Astrocyte of the spinal cord (primary cell): ENCODE measurements around the gene PDXDC1.
"Not testable (repeated sequence)": the region's sequence is repeated elsewhere in the genome, so short reads cannot be mapped to it uniquely, and the experiment has no call there.

Source experiments
- DNase-seq: peaks from one replicate; pipeline ENCODE4 v3.0.0; 2011; ENCODE audit warnings: low read depth, low spot score
- H3K4me3 ChIP-seq: 2 replicates; pipeline ENCODE4 v1.5.1; 2011; ENCODE audit warnings: low read depth, mild to moderate bottlenecking, low read length, moderate library complexity
- CTCF ChIP-seq: IDR thresholded peaks from 2 replicates; pipeline ENCODE4 v1.5.1; 2012; ENCODE audit warnings: low read depth, mild to moderate bottlenecking, low read length, inconsistent platforms
- in situ Hi-C: cut with HindIII; loops from 2 replicates; pipeline ENCODE4 v1.10.0; 2017; ENCODE audit warnings: low sequenced_read_pairs

Gene PDXDC1

DNA sequence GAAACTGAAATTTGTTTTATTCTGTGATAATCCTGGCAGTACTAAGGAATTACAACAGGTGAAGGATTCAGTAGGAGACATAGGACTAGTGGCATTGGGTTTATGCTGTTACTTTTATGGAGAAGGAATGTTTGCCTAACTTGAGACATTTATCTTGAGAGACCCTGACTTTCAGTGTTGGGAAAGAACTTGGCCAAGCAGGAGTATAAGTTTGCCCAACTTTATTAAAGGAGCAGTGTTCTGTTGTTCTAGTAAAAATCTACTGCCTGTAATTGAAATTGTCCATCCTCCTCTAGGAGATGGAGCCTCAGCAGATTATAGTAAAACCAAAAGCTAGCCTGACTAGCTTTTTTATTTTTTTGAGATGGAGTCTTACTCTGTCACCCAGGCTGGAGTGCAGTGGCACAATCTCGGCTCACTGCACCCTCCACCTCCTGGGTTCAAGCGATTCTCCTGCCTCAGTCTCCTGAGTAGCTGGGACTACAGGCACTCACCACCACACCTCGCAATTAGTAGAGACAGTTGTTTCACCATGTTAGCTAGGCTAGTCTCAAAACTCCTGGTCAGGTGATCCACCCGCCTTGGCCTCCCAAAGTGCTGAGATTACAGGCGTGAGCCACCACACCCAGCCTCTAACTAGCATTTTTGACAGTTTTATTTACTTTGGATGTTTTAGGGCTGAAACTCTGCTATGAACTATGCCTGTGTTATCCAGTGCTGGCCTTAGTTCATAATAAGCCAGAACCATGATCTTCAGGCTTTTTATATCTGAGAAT is 30.7 kb downstream of the PDXDC1 start:
- H3K4me3 ChIP-seq, DNase-seq, in situ Hi-C loops: not testable (repeated sequence)

- in situ Hi-C loops, DNase-seq, H3K4me3 ChIP-seq: not testable (repeated sequence)
Observed at GRCh38 chr16:15008647-15009046, 33.8 kb downstream of the PDXDC1 start.

DNA sequence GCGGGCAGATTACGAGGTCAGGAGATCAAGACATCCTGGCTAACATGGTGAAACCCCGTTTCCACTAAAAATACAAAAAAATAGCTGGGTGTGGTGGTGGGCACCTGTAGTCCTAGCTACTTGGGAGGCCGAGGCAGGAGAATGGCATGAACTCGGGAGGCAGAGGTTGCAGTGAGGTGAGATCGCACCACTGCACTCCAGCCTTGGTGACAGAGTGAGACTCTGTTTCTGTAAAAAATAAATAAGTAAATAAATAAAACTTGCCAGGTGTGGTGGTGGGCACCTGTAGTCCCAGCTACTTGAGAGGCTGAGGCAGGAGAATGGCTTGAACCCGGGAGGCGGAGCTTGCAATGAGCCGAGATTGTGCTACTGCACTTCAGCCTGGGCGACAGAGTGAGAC is 38.1 kb downstream of the PDXDC1 start:
- in situ Hi-C loops, DNase-seq, H3K4me3 ChIP-seq: not testable (repeated sequence)

GRCh38 chr16:15015671-15016070 is 40.8 kb downstream of the PDXDC1 start:
- DNase-seq, in situ Hi-C loops, H3K4me3 ChIP-seq: not testable (repeated sequence)

DNA sequence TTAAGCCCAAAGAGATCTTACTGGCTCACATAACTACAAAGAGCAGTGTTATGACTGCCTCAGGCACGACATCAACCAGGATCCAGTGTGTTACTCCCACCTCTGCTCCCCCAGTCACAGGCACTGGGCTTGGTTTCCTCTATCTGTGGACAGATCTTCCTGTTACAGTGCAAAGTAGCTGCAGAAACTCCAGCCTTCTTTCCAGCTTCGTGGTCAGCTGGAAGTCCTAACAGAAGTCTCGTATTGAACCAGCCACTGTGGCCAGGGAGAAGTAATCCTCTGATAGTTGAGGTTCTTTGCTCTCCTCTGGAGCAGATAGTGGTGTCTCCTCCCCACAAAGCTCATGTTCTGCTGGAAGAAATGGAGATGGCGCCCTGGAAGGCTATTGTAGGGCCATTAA is 41.5 kb downstream of the PDXDC1 start:
- H3K4me3 ChIP-seq, in situ Hi-C loops, DNase-seq: not testable (repeated sequence)

DNA sequence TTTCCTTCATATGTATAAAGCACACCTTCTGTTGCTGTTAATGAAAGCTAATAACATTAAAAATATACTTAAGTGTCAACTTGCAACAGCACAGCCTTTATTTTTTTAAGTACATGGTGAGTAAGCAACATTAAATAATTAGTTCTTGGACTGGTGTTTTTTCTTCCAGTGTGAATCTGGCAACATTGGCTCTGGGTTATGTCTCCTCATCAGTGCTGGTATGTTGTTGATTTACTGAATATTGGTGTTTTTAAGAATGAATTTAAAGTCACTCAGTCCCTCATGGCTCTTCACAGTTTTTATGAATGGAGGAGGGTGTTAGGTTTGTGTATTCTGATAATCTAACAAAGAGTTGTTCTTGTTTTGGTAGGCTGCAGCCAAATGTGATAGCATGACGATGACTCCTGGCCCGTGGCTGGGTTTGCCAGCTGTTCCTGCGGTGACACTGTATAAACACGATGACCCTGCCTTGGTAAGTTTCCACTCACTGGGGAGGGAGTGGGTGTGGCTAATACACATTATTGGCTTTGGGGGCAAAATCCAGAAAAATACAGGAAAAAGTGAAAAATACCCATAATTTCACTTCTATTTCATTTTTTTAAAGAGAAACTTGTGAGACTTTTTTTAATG is 42.2 kb downstream of the PDXDC1 start:
- DNase-seq = peak; percentile 67
- in situ Hi-C loops, H3K4me3 ChIP-seq: not testable (repeated sequence)

- H3K4me3 ChIP-seq, in situ Hi-C loops: not testable (repeated sequence)
- DNase-seq = peak; percentile 61
Observed at GRCh38 chr16:15021429-15021828, 46.6 kb downstream of the PDXDC1 start.

GRCh38 chr16:15022194-15022593 is 47.4 kb downstream of the PDXDC1 start:
- peak; percentile 10 for DNase-seq
- TF ChIP-seq CTCF = peak; percentile 44
- H3K4me3 ChIP-seq, in situ Hi-C loops: not testable (repeated sequence)

DNA sequence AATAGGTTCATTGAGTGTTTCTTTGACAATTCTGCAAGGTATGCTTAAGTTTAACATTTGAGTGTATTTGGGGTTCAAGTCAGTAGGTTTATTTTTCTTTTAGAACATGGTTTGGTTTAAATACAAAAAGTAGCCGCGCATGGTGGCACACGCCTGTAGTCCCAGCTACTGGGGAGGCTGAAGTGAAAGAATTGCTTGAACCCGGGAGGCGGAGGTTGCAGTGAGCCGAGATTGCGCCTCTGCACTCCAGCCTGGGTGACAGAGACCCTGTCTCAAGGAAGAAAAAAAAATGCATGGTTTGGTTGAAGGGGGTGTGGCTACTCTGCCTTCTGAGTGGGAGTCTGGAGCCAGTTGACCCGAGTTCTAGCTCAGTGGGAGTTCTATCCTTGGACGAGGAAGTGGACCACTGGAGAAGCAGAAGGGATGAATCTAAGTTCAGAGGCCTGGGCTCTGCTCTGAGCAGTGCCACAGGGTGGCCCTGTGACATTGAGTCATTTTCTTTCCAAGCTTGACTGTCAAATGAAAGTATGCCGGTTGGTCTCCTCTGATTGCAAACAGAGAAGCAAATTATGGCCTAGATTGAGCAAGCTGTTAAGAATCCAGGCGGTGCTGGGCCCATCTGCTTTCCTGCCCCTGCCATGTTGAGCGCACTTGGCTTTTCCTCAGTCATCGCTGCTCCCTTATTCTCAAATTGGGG is 48.7 kb downstream of the PDXDC1 start:
- DNase-seq, H3K4me3 ChIP-seq, in situ Hi-C loops: not testable (repeated sequence)

DNA sequence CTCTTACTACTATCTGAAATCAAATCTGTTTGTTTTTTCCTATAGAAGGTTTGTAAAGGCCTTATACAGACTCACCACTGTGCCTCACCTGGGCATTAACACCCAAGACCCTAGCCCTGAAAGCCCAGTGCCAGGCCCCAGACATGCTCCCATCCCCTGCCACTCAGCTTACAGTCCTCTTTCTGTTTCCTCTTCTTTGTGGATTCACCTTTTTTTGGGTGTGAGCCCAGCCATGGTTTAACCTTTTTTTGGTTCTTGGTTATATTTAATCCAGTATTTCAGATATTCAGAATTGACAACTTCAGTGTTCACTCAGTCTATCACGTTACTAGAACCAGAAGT is 50.0 kb downstream of the PDXDC1 start:
- H3K4me3 ChIP-seq, DNase-seq, in situ Hi-C loops: not testable (repeated sequence)

DNA sequence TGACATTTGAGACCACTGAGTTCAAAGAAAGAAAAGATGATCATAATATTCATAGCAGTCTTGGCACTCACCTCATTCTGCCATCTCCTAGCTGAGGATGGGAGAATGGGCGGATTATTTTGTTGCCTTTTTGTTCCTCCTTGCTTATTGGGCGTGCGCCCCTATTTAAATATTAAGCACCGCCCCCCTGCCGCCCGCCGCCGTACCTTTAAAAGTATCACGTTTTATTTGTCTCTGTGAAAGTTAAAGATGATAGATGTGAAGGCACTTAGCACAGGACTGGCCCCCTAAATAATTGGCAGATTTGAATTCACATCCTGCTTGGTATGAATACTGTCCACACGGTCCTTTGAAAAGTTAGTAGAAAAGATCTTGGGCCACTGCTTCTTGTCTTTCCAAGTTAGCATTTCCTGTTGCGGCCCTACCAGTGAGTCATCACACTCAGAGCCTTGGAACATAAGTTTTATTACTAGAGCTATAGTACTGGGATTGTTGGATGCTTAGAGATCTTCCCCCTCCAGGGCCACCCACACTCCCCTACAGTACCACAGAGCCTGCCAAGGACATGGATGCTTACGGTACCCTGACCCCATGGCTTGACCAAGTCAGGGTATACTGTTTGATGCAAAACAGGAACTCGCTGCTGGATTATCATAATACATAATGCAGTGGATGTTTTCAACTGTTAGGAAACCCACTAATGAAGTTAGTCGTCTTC is 50.6 kb downstream of the PDXDC1 start:
- in situ Hi-C loops, H3K4me3 ChIP-seq: not testable (repeated sequence)
- DNase-seq = peak; percentile 65

- H3K4me3 ChIP-seq, in situ Hi-C loops, DNase-seq: not testable (repeated sequence)
Observed at GRCh38 chr16:15027051-15027450, 52.2 kb downstream of the PDXDC1 start.

- H3K4me3 ChIP-seq, DNase-seq, in situ Hi-C loops: not testable (repeated sequence)
Observed at GRCh38 chr16:15027503-15028344, 52.9 kb downstream of the PDXDC1 start.

DNA sequence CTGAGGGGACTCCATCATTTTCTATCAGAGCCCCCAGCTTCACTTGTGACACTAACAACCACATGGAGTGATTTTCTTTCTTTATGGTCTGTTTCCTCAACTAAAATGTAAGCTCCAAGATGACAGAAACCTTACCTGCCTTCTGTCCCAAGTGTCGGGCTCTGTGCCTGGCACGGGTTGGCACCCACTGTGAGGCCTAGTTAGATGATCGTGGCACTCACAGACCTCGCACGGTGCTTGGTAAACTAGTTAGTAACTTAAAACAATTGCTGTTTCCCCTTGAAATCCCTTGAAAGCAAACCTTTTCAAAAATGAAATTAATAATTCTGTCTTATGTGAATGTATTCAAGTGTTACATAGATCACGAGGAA is 53.5 kb downstream of the PDXDC1 start:
- H3K4me3 ChIP-seq, in situ Hi-C loops: not testable (repeated sequence)

More for the DNA sequence above, 53.5 kb downstream of the PDXDC1 start:
- not testable (repeated sequence) for DNase-seq
